HEK293 (cell line): ENCODE measurements around the gene CDCA5.

Experiments used
- MZF1 ChIP-seq: fragments of 450-650 bp; formaldehyde crosslinking; IDR thresholded peaks from 2 replicates; pipeline ENCODE4 v1.5.1; 2017; ENCODE audit warnings: missing biosample characterization, missing genetic modification characterization, borderline replicate concordance
- ZNF121 ChIP-seq: fragments of 450-650 bp; formaldehyde crosslinking; IDR thresholded peaks from 2 replicates; pipeline ENCODE4 v1.5.1; 2016; ENCODE audit warnings: missing biosample characterization, missing genetic modification characterization
- ZNF184 ChIP-seq: fragments of 450-650 bp; IDR thresholded peaks from 2 replicates; pipeline ENCODE4 v1.5.1; 2018; ENCODE audit warnings: missing biosample characterization, mild to moderate bottlenecking, missing genetic modification characterization
- ZNF549 ChIP-seq: fragments of 450-650 bp; IDR thresholded peaks from 2 replicates; pipeline ENCODE4 v1.5.1; 2018; ENCODE audit warnings: missing biosample characterization, missing genetic modification characterization, mild to moderate bottlenecking, inconsistent platforms, moderate library complexity
- ZNF629 ChIP-seq: fragments of 450-650 bp; formaldehyde crosslinking; IDR thresholded peaks from 2 replicates; pipeline ENCODE4 v1.5.1; 2017; ENCODE audit warnings: missing biosample characterization, missing genetic modification characterization
- ZNF670 ChIP-seq: fragments of 450-650 bp; formaldehyde crosslinking; IDR thresholded peaks from 2 replicates; pipeline ENCODE4 v1.5.1; 2016; ENCODE audit warnings: missing biosample characterization, missing genetic modification characterization, low read depth
- ZNF837 ChIP-seq: fragments of 450-650 bp; formaldehyde crosslinking; IDR thresholded peaks from 2 replicates; pipeline ENCODE4 v1.5.1; 2016; ENCODE audit warnings: missing biosample characterization, missing genetic modification characterization
- TF ChIP-seq, protein P1 (sequence below): fragments of 450-650 bp; formaldehyde crosslinking; IDR thresholded peaks from 2 replicates; pipeline ENCODE4 v1.5.1; 2016; ENCODE audit warnings: missing biosample characterization, missing genetic modification characterization
- TF ChIP-seq, protein P2 (sequence below): fragments of 450-650 bp; formaldehyde crosslinking; IDR thresholded peaks from 2 replicates; pipeline ENCODE4 v1.5.1; 2016; ENCODE audit warnings: missing biosample characterization, missing genetic modification characterization
- TF ChIP-seq, protein P3 (sequence below): fragments of 450-650 bp; formaldehyde crosslinking; IDR thresholded peaks from 2 replicates; pipeline ENCODE4 v1.5.1; 2016; ENCODE audit warnings: missing biosample characterization, missing genetic modification characterization
- TF ChIP-seq, protein P4 (sequence below): fragments of 450-650 bp; formaldehyde crosslinking; IDR thresholded peaks from 2 replicates; pipeline ENCODE4 v1.5.1; 2016; ENCODE audit warnings: missing biosample characterization, missing genetic modification characterization
- TF ChIP-seq, protein P5 (sequence below): fragments of 450-650 bp; formaldehyde crosslinking; IDR thresholded peaks from 2 replicates; pipeline ENCODE4 v1.5.1; 2016; ENCODE audit warnings: missing biosample characterization, missing genetic modification characterization, low read depth
- TF ChIP-seq, protein P6 (sequence below): fragments of 450-650 bp; formaldehyde crosslinking; IDR thresholded peaks from 2 replicates; pipeline ENCODE4 v1.5.1; 2016; ENCODE audit warnings: missing biosample characterization, missing genetic modification characterization

DNA sequence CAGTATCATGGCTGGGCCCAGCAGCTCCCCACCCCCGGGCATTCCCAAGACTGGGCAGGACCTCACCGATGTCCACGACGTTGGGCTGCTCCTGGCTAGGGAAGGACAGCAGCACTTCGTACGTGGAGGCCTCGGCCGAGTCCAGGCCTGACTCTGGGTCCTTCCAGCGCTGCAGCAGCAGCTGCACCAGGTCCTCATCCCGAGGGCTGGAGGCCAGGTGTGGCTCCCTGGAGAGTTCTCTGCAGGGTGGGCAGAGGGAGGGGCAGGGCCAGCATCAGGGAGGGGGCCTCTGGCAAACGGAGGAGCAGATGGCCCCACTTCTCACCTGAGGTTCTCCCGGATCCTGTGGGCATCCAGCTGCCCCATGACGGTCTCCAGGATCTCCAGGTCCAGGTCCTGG, 25.8 kb downstream of the CDCA5 start:
- TF ChIP-seq, protein P1, sequence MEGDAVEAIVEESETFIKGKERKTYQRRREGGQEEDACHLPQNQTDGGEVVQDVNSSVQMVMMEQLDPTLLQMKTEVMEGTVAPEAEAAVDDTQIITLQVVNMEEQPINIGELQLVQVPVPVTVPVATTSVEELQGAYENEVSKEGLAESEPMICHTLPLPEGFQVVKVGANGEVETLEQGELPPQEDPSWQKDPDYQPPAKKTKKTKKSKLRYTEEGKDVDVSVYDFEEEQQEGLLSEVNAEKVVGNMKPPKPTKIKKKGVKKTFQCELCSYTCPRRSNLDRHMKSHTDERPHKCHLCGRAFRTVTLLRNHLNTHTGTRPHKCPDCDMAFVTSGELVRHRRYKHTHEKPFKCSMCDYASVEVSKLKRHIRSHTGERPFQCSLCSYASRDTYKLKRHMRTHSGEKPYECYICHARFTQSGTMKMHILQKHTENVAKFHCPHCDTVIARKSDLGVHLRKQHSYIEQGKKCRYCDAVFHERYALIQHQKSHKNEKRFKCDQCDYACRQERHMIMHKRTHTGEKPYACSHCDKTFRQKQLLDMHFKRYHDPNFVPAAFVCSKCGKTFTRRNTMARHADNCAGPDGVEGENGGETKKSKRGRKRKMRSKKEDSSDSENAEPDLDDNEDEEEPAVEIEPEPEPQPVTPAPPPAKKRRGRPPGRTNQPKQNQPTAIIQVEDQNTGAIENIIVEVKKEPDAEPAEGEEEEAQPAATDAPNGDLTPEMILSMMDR (tag by site-specific recombination), result no peak
- TF ChIP-seq, protein P2, sequence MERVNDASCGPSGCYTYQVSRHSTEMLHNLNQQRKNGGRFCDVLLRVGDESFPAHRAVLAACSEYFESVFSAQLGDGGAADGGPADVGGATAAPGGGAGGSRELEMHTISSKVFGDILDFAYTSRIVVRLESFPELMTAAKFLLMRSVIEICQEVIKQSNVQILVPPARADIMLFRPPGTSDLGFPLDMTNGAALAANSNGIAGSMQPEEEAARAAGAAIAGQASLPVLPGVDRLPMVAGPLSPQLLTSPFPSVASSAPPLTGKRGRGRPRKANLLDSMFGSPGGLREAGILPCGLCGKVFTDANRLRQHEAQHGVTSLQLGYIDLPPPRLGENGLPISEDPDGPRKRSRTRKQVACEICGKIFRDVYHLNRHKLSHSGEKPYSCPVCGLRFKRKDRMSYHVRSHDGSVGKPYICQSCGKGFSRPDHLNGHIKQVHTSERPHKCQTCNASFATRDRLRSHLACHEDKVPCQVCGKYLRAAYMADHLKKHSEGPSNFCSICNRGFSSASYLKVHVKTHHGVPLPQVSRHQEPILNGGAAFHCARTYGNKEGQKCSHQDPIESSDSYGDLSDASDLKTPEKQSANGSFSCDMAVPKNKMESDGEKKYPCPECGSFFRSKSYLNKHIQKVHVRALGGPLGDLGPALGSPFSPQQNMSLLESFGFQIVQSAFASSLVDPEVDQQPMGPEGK (tag by site-specific recombination), result no peak
- TF ChIP-seq ZNF837 (tag by site-specific recombination), result no peak
- TF ChIP-seq ZNF629 (tag by site-specific recombination), result no peak
- no peak for TF ChIP-seq MZF1 (tag by site-specific recombination)
- TF ChIP-seq, protein P3, sequence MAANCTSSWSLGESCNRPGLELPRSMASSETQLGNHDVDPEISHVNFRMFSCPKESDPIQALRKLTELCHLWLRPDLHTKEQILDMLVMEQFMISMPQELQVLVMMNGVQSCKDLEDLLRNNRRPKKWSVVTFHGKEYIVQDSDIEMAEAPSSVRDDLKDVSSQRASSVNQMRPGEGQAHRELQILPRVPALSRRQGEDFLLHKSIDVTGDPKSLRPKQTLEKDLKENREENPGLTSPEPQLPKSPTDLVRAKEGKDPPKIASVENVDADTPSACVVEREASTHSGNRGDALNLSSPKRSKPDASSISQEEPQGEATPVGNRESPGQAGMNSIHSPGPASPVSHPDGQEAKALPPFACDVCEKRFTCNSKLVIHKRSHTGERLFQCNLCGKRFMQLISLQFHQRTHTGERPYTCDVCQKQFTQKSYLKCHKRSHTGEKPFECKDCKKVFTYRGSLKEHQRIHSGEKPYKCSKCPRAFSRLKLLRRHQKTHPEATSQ (tag by site-specific recombination), result no peak
- TF ChIP-seq ZNF670 (tag by site-specific recombination), result no peak
- no peak for TF ChIP-seq ZNF121 (tag by site-specific recombination)
- TF ChIP-seq, protein P4, sequence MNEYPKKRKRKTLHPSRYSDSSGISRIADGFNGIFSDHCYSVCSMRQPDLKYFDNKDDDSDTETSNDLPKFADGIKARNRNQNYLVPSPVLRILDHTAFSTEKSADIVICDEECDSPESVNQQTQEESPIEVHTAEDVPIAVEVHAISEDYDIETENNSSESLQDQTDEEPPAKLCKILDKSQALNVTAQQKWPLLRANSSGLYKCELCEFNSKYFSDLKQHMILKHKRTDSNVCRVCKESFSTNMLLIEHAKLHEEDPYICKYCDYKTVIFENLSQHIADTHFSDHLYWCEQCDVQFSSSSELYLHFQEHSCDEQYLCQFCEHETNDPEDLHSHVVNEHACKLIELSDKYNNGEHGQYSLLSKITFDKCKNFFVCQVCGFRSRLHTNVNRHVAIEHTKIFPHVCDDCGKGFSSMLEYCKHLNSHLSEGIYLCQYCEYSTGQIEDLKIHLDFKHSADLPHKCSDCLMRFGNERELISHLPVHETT (tag by site-specific recombination), result no peak
- TF ChIP-seq, protein P5, sequence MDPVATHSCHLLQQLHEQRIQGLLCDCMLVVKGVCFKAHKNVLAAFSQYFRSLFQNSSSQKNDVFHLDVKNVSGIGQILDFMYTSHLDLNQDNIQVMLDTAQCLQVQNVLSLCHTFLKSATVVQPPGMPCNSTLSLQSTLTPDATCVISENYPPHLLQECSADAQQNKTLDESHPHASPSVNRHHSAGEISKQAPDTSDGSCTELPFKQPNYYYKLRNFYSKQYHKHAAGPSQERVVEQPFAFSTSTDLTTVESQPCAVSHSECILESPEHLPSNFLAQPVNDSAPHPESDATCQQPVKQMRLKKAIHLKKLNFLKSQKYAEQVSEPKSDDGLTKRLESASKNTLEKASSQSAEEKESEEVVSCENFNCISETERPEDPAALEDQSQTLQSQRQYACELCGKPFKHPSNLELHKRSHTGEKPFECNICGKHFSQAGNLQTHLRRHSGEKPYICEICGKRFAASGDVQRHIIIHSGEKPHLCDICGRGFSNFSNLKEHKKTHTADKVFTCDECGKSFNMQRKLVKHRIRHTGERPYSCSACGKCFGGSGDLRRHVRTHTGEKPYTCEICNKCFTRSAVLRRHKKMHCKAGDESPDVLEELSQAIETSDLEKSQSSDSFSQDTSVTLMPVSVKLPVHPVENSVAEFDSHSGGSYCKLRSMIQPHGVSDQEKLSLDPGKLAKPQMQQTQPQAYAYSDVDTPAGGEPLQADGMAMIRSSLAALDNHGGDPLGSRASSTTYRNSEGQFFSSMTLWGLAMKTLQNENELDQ (tag by site-specific recombination), result no peak
- no peak for TF ChIP-seq ZNF549 (tag by site-specific recombination)
- TF ChIP-seq ZNF184 (tag by site-specific recombination), result no peak
- TF ChIP-seq, protein P6, sequence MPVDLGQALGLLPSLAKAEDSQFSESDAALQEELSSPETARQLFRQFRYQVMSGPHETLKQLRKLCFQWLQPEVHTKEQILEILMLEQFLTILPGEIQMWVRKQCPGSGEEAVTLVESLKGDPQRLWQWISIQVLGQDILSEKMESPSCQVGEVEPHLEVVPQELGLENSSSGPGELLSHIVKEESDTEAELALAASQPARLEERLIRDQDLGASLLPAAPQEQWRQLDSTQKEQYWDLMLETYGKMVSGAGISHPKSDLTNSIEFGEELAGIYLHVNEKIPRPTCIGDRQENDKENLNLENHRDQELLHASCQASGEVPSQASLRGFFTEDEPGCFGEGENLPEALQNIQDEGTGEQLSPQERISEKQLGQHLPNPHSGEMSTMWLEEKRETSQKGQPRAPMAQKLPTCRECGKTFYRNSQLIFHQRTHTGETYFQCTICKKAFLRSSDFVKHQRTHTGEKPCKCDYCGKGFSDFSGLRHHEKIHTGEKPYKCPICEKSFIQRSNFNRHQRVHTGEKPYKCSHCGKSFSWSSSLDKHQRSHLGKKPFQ (tag by site-specific recombination), result no peak
